Keratinocyte (primary cell): Measurements from ENCODE around the gene TRIM9. TPM values are rescaled to one million over a fixed set of nuclear protein-coding genes. Genes with fewer than 3 reads are reported as not detected.

Source experiments
- DNase-seq: peaks from one replicate; pipeline ENCODE4 v3.0.0-alpha.2; 2011; ENCODE audit warnings: low read depth, missing footprints, low spot score
- FAIRE-seq: peaks from 2 replicates; lab custom pipeline; 2011; peaks lifted over from hg19 to GRCh38; lab: Jason Lieb, UNC
- H2AFZ ChIP-seq: 2 replicates; pipeline ENCODE4 v1.6.0; 2012; ENCODE audit warnings: low read length, control low read depth, inconsistent platforms; ENCODE audit not compliant: control insufficient read depth
- H3K27ac ChIP-seq: 2 replicates; pipeline ENCODE4 v1.5.1; 2011; ENCODE audit warnings: low read length; ENCODE audit not compliant: control insufficient read depth, insufficient read depth
- H3K27me3 ChIP-seq: 3 replicates; pipeline ENCODE4 v1.6.0; 2011; ENCODE audit warnings: low read length; ENCODE audit not compliant: control insufficient read depth, insufficient read depth; ENCODE audit errors: extremely low read depth
- H3K36me3 ChIP-seq, 2 experiments: 2 replicates in 1 of 2; 3 replicates in 1 of 2; pipeline ENCODE4 v1.5.1; 2011; ENCODE audit warnings: low read length in 2 of 2, mild to moderate bottlenecking in 1 of 2; ENCODE audit not compliant: control insufficient read depth in 2 of 2, insufficient read depth in 2 of 2; ENCODE audit errors: extremely low read depth in 1 of 2
- H3K4me1 ChIP-seq: 3 replicates; pipeline ENCODE4 v1.5.1; 2011; ENCODE audit warnings: low read length; ENCODE audit not compliant: control insufficient read depth, insufficient read depth; ENCODE audit errors: extremely low read depth
- H3K4me2 ChIP-seq: 3 replicates; pipeline ENCODE4 v1.6.0; 2011; ENCODE audit warnings: low read depth, low read length; ENCODE audit not compliant: control insufficient read depth, insufficient read depth; ENCODE audit errors: extremely low read depth
- H3K4me3 ChIP-seq, 3 experiments: fragments of 200-600 bp in 1 of 3; sonication (generic) in 1 of 3; 2 replicates in 2 of 3; 3 replicates in 1 of 3; pipeline ENCODE4 v1.5.1; 2011 to 2016; ENCODE audit warnings: low read length in 3 of 3, mild to moderate bottlenecking in 3 of 3, control low read depth in 2 of 3, inconsistent platforms in 1 of 3, low read depth in 1 of 3, mixed read lengths in 1 of 3, mixed run types in 1 of 3, moderate library complexity in 1 of 3; ENCODE audit not compliant: control insufficient read depth in 2 of 3, insufficient read depth in 2 of 3; ENCODE audit errors: extremely low read depth in 1 of 3
- H3K79me2 ChIP-seq: 2 replicates; pipeline ENCODE4 v1.6.0; 2012; ENCODE audit warnings: low read length; ENCODE audit not compliant: control insufficient read depth, insufficient read depth
- H3K9ac ChIP-seq: 3 replicates; pipeline ENCODE4 v1.6.0; 2011; ENCODE audit warnings: low read length; ENCODE audit not compliant: control insufficient read depth, insufficient read depth; ENCODE audit errors: extremely low read depth
- H3K9me1 ChIP-seq: 3 replicates; pipeline ENCODE4 v1.6.0; 2011; ENCODE audit warnings: low read length; ENCODE audit not compliant: control insufficient read depth, insufficient read depth; ENCODE audit errors: extremely low read depth
- H3K9me3 ChIP-seq: 2 replicates; pipeline ENCODE4 v1.5.1; 2012; ENCODE audit warnings: low read depth, low read length; ENCODE audit not compliant: control insufficient read depth
- H4K20me1 ChIP-seq: 3 replicates; pipeline ENCODE4 v1.6.0; 2011; ENCODE audit warnings: low read length; ENCODE audit not compliant: control insufficient read depth, insufficient read depth; ENCODE audit errors: extremely low read depth
- EZH2 ChIP-seq: IDR thresholded peaks from one replicate; pipeline ENCODE4 v1.6.1; 2012; ENCODE audit warnings: inconsistent platforms, mild to moderate bottlenecking, low read length, moderate library complexity
- dilution Hi-C: fragments of 300-500 bp; cut with MboI; formaldehyde crosslinking; loops from one replicate; pipeline ENCODE4 v1.7.0; 2020; ENCODE audit warnings: low sequenced_read_pairs; ENCODE audit not compliant: extremely low pct_ligation_motif_present
- polyA plus RNA-seq, 5 experiments: library from polyadenylated mRNA; depleted of rRNA in 3 of 5; stranded (reverse) in 3 of 5; stranded (forward) in 1 of 5; unstranded in 1 of 5; fragments of >200 nt; gene quantifications; 1 replicate in 1 of 5; 2 replicates in 3 of 5; 3 replicates in 1 of 5; pipeline versions ENCODE4 v1.2.1 to v1.2.3, GENCODE V29; 2011 to 2012; ENCODE audit warnings: missing spikeins in 2 of 5, low read depth in 1 of 5, low replicate concordance in 1 of 5
- TF ChIP-seq, protein P1 (sequence below), 3 experiments: IDR thresholded peaks in 1 of 3; conservative IDR thresholded peaks in 1 of 3; optimal IDR thresholded peaks in 1 of 3; 2 replicates in 2 of 3; 3 replicates in 1 of 3; pipeline versions ENCODE3 to v1.5.1; 2011; ENCODE audit warnings: low read length in 3 of 3, mild to moderate bottlenecking in 3 of 3, moderate library complexity in 2 of 3, control low read depth in 1 of 3, inconsistent platforms in 1 of 3; ENCODE audit not compliant: insufficient read depth in 2 of 3; ENCODE audit errors: extremely low read depth in 1 of 3

Gene TRIM9
- polyA plus RNA-seq, 1 donor (not counting 4 experiments of a cell fraction or from before 2014, with no cell fraction given), result 0.04 TPM

DNA sequence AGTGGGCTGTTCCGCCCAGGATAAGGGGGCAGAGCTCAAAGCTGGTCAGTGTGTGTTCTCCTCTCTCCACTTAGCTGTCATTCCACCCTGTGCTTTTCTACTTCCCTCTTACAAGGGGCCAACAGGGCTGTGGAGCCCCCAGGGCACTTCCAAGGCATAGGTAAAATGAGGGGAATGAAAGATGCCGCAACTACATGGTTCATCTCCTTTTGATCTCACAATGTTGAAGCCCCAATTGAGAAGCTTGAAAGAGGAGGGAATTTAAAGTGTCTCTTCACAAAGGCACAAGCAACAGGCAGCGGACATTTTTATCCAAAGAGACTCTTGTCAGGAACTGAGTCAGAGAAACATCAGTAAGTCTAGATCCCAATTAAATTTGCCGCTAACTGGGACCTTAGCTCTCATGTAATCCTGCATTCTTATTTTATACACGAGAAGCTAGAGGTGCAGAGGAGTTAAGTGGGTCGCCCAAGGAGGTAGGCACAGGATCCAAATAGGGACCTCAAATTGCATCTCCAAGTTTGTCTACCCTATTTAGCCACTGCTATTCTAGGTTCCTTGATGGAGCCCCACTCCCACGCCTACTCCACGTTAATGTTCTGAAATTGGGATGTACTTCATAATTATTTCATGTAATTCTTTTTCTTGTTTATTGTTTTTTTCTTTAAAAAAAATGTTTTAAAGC lies 20.1 kb downstream of the TRIM9 start:
- H2AFZ ChIP-seq, result no peak overlapping the region
- H3K36me3 ChIP-seq, result no peaks in the 10 kb centered on the region
- DNase-seq (no peak), FAIRE-seq (no peak)
- no peak overlapping the region for H3K9ac ChIP-seq
- TF ChIP-seq, protein P1, sequence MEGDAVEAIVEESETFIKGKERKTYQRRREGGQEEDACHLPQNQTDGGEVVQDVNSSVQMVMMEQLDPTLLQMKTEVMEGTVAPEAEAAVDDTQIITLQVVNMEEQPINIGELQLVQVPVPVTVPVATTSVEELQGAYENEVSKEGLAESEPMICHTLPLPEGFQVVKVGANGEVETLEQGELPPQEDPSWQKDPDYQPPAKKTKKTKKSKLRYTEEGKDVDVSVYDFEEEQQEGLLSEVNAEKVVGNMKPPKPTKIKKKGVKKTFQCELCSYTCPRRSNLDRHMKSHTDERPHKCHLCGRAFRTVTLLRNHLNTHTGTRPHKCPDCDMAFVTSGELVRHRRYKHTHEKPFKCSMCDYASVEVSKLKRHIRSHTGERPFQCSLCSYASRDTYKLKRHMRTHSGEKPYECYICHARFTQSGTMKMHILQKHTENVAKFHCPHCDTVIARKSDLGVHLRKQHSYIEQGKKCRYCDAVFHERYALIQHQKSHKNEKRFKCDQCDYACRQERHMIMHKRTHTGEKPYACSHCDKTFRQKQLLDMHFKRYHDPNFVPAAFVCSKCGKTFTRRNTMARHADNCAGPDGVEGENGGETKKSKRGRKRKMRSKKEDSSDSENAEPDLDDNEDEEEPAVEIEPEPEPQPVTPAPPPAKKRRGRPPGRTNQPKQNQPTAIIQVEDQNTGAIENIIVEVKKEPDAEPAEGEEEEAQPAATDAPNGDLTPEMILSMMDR (optimal IDR thresholded peaks at IDR 0.05 in 1 of 3, IDR thresholded peaks at IDR 0.05 in 1 of 3, conservative IDR thresholded peaks at IDR 0.05 in 1 of 3; ENCODE audit: extremely low read depth in 1 of 3, insufficient read depth in 2 of 3, low read length in 3 of 3), result no peak
- TF ChIP-seq EZH2, result no peak
- no peak overlapping the region for H3K4me2 ChIP-seq
- H3K4me3 ChIP-seq, result no peak overlapping the region
- no peaks in the 10 kb centered on the region for H3K79me2 ChIP-seq
- H3K27ac ChIP-seq, result no peak overlapping the region
- dilution Hi-C loops, result no loop called here
- H3K9me3 ChIP-seq, result no peaks in the 10 kb centered on the region
- H3K27me3 ChIP-seq, result no peaks in the 10 kb centered on the region
- no peaks in the 10 kb centered on the region for H3K9me1 ChIP-seq
- no peaks in the 10 kb centered on the region for H3K4me1 ChIP-seq
- H4K20me1 ChIP-seq, result no peaks in the 10 kb centered on the region

DNA sequence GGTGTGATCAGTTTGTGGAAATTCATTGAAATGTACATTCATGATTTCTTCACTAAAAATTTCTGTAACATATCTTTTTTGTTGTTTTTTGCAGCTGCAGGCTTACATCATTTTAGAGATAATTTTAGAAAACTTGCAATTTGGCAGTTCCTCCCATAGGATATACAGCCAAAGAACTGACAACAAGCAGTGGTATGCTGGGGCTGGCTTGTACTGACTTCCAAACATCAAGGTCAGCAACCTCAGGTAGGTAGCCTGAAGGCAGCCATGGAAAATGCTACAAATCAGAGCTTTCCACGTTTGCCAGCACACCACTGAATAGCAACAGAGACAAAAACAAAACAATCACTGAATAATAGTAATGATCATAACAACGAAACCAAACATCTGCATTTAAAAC lies 21.2 kb downstream of the TRIM9 start:
- H3K27ac ChIP-seq, result no peak overlapping the region
- no peak for TF ChIP-seq EZH2
- TF ChIP-seq, protein P1 (optimal IDR thresholded peaks at IDR 0.05 in 1 of 3, IDR thresholded peaks at IDR 0.05 in 1 of 3, conservative IDR thresholded peaks at IDR 0.05 in 1 of 3; ENCODE audit: extremely low read depth in 1 of 3, insufficient read depth in 2 of 3, low read length in 3 of 3), result no peak
- no peak overlapping the region for H3K4me3 ChIP-seq
- DNase-seq (no peak), FAIRE-seq (no peak)
- H3K9me3 ChIP-seq, result no peaks in the 10 kb centered on the region
- H2AFZ ChIP-seq, result no peak overlapping the region
- dilution Hi-C loops, result no loop called here
- no peaks in the 10 kb centered on the region for H3K79me2 ChIP-seq
- peaks cover 4% of the 10 kb centered on the region for H3K27me3 ChIP-seq
- H3K36me3 ChIP-seq, result no peaks in the 10 kb centered on the region
- no peak overlapping the region for H3K4me2 ChIP-seq
- H3K9me1 ChIP-seq, result no peaks in the 10 kb centered on the region
- no peaks in the 10 kb centered on the region for H4K20me1 ChIP-seq
- H3K9ac ChIP-seq, result no peak overlapping the region
- H3K4me1 ChIP-seq, result no peaks in the 10 kb centered on the region
